Astrocyte of the spinal cord (primary cell): ENCODE data around the gene OSBPL10.
A peak's percentile ranks its signal among the peaks of the same experiment; 100 is the strongest.

ENCODE experiments used
- DNase-seq: peaks from one replicate; pipeline ENCODE4 v3.0.0; 2011; ENCODE audit warnings: low read depth, low spot score
- H3K4me3 ChIP-seq: 2 replicates; pipeline ENCODE4 v1.5.1; 2011; ENCODE audit warnings: low read depth, mild to moderate bottlenecking, low read length, moderate library complexity
- in situ Hi-C: cut with HindIII; loops from 2 replicates; pipeline ENCODE4 v1.10.0; 2017; ENCODE audit warnings: low sequenced_read_pairs
- TF ChIP-seq, protein P1 (sequence below): IDR thresholded peaks from 2 replicates; pipeline ENCODE4 v1.5.1; 2012; ENCODE audit warnings: low read depth, mild to moderate bottlenecking, low read length, inconsistent platforms

The OSBPL10 gene

DNA sequence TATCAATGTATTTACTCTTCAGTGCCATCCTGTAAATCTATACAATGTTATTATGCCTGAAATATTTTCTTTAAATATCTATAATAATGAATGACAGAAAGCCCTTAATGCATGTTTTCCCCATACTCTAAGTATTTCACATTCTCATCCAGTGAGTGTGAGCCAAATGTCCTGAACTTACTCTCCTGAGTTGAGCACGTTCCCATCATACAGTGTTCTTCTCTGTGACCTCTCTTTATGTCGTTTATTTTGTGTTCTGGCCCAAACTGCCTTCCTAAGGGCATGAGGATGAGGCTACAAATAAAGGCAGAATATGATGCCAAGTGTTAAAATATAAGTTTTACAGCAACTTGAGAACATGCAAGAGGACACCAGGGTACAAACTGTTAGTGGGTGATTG is 3.3 kb downstream of the OSBPL10 start:
- DNase-seq = no peak
- H3K4me3 ChIP-seq = no peak overlapping the region
- in situ Hi-C loops = no loop called here
- TF ChIP-seq, protein P1, sequence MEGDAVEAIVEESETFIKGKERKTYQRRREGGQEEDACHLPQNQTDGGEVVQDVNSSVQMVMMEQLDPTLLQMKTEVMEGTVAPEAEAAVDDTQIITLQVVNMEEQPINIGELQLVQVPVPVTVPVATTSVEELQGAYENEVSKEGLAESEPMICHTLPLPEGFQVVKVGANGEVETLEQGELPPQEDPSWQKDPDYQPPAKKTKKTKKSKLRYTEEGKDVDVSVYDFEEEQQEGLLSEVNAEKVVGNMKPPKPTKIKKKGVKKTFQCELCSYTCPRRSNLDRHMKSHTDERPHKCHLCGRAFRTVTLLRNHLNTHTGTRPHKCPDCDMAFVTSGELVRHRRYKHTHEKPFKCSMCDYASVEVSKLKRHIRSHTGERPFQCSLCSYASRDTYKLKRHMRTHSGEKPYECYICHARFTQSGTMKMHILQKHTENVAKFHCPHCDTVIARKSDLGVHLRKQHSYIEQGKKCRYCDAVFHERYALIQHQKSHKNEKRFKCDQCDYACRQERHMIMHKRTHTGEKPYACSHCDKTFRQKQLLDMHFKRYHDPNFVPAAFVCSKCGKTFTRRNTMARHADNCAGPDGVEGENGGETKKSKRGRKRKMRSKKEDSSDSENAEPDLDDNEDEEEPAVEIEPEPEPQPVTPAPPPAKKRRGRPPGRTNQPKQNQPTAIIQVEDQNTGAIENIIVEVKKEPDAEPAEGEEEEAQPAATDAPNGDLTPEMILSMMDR = no peak

DNA sequence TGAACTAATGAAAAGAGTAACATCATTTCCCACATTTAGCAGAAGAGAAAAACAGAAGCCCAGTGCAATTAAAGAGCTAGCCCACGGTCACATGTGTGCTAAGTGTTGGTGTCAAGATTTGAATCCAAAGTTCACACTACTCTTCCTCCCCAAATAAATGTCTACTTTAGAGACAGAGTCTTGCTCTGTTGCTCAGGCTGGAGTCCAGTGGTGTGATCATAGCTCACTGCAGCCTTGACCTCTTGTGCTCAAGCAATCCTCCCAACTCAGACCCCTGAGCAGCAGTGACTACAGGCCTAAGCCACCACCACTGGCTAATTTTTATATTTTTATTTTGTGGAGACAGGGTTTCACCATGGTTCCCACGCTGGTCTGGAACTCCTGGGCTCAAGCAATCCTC is 4.8 kb downstream of the OSBPL10 start:
- DNase-seq = no peak
- H3K4me3 ChIP-seq = no peak overlapping the region
- in situ Hi-C loops = no loop called here
- TF ChIP-seq, protein P1 = no peak

DNA sequence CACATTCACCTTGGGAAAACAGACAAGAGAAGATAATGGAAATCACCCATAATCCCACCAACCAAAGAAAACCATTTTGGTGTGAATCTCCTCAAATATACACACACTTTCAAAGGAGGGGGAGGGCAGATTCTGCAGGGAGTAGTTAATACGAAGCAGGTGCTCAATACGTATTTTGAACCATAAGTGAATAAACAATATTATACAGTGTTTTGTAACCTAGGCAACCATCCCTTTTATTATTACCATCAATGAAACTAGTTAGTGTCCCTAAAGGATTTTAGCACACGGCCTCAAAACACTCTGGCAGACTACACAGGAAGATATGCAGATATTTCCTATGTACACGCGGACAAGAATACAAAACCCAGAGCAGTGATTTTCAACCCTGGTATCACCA is 6.1 kb downstream of the OSBPL10 start:
- no peak overlapping the region for H3K4me3 ChIP-seq
- no peak for DNase-seq
- in situ Hi-C loops = no loop called here
- TF ChIP-seq, protein P1 = no peak

DNA sequence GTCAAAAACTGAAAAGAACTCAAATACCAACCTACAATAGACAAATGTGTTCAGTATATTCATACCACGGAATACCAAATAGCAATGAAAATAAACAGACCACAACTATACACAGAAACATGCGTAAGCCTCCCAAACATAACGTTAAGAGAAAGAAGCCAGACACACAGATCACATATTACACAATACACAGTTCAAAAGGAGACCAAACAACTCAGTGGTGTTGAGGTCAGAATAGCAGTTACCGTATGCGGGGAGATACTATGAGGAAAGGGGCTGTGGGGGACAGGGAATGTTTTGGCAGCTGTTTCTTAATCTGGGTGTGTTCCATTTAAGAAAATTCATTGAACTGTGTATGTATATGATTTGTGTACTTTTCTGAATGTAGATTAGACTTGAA is 6.6 kb downstream of the OSBPL10 start:
- TF ChIP-seq, protein P1 = no peak
- DNase-seq = peak; percentile 70
- in situ Hi-C loops = no loop called here
- no peak overlapping the region for H3K4me3 ChIP-seq

DNA sequence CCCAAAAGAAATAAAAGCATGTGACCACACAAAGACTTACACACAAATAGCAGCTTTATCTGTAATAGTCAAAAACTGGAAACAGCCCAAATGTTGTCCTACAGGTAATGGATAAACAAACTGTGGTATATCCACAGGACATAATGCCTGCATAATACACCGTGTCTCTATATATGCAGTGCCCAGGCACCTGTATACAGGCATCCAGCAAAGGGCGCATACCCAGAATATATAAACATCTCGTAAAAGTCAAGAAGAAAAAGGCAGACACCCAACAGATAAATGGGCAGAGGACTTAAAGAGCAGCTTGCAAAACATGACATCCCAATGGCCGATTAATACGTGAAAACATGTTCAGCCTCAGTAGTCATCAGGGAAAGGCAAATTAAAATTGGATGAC is 7.2 kb downstream of the OSBPL10 start:
- H3K4me3 ChIP-seq = no peak overlapping the region
- DNase-seq = no peak
- TF ChIP-seq, protein P1 = no peak
- in situ Hi-C loops = no loop called here

DNA sequence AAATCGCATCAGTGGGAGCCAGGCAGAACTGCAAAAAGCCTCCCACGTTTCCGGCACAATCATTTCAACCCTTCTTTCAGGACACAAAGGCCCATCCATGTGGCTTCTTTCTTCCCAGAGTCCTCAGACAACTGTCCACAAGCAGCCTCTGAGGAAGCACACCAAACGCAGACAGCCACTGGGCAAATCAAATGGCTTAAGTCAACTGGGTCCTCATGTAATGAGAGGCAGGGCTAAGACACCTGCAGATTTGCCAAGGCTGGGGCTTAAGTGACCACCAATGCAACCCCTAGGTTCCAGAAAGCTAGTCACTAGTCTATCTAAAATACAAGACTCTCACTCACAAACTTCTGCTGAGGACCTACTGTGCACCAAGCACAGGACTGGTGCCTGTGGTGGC is 8.0 kb downstream of the OSBPL10 start:
- DNase-seq = no peak
- H3K4me3 ChIP-seq = no peak overlapping the region
- TF ChIP-seq, protein P1 = no peak
- in situ Hi-C loops = no loop called here

DNA sequence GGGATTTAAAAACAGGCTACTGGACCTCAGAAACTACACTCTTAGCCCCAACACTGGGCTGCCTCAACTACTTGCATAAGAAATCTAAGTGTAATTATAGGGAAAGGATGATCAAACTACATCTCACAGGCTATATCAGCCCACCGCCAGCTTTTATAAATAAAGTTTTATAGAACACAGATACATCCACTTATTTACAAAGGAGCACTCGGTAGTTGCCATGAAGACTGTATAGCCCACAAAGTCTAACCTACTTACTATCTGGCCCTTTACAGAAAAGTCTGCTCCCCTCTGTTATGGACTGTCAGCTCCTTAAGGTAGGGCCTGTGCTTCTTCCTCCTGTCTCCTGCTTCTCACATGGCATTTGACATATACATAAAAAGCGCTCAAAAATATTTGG is 9.5 kb downstream of the OSBPL10 start:
- in situ Hi-C loops = no loop called here
- no peak for DNase-seq
- TF ChIP-seq, protein P1 = no peak
- no peak overlapping the region for H3K4me3 ChIP-seq
